Endothelial cell of umbilical vein (primary cell): Measurements from ENCODE around the gene VIPAS39. TPM values are rescaled to one million over a fixed set of nuclear protein-coding genes. Genes with fewer than 3 reads are reported as not detected.

Experiments used
- BruUV-seq: library from RNA; stranded (reverse); fragments of 400-500 nt; replicated peaks from 2 replicates; lab custom pipeline; 2021; lab: Mats Ljungman, UMichigan
- CTCF ChIA-PET: fragments of 300-600, 350-600 bp; sonication (Branson Sonifier 250); formaldehyde crosslinking; loops from one replicate; lab custom pipeline; 2021; ENCODE audit warnings: antibody characterized with exemption, inconsistent platforms; lab: Charles Lee
- POLR2A ChIA-PET: fragments of 300-600, 350-600 bp; sonication (Branson Sonifier 250); formaldehyde crosslinking; loops from one replicate; lab custom pipeline; 2021; ENCODE audit warnings: antibody characterized with exemption, inconsistent platforms; lab: Charles Lee
- DNase-seq: peaks from one replicate; pipeline ENCODE4 v3.0.0-alpha.2; 2011; ENCODE audit warnings: low read depth, low spot score
- FAIRE-seq: peaks from 2 replicates; lab custom pipeline; 2011; peaks lifted over from hg19 to GRCh38; lab: Jason Lieb, UNC
- H2AFZ ChIP-seq: 2 replicates; pipeline ENCODE4 v1.6.0; 2012; ENCODE audit warnings: low read depth, low read length, control low read depth, inconsistent platforms
- H3K27ac ChIP-seq: 2 replicates; pipeline ENCODE4 v1.5.1; 2011; ENCODE audit warnings: low read depth, mild to moderate bottlenecking, control low read depth, low read length, moderate library complexity; ENCODE audit not compliant: insufficient read depth
- H3K27me3 ChIP-seq, 2 experiments: 2 replicates each; pipeline versions ENCODE4 v1.6.0 to v1.6.1; 2011; ENCODE audit warnings: low read length in 2 of 2, mixed read lengths in 1 of 2; ENCODE audit not compliant: control insufficient read depth in 2 of 2, insufficient read depth in 2 of 2
- H3K36me3 ChIP-seq, 2 experiments: 2 replicates in 1 of 2; 3 replicates in 1 of 2; pipeline ENCODE4 v1.5.1; 2011; ENCODE audit warnings: low read length in 2 of 2, mild to moderate bottlenecking in 1 of 2, moderate library complexity in 1 of 2; ENCODE audit not compliant: control insufficient read depth in 2 of 2, insufficient read depth in 2 of 2; ENCODE audit errors: extremely low read depth in 1 of 2
- H3K4me1 ChIP-seq: 3 replicates; pipeline ENCODE4 v1.5.1; 2011; ENCODE audit warnings: mild to moderate bottlenecking, low read length; ENCODE audit not compliant: control insufficient read depth, insufficient read depth; ENCODE audit errors: extremely low read depth
- H3K4me2 ChIP-seq: 2 replicates; pipeline ENCODE4 v1.6.1; 2011; ENCODE audit warnings: low read length, control low read depth, mixed read lengths; ENCODE audit not compliant: insufficient read depth
- H3K4me3 ChIP-seq, 3 experiments: fragments of 200-600 bp in 1 of 3; sonication (generic), shearing (Covaris generic) in 1 of 3; replicated peaks in 1 of 3; 2 replicates each; pipeline ENCODE4 v1.5.1; 2011 to 2016; ENCODE audit warnings: control low read depth in 3 of 3, low read length in 3 of 3, mild to moderate bottlenecking in 2 of 3, inconsistent platforms in 1 of 3, low read depth in 1 of 3, moderate library complexity in 1 of 3; ENCODE audit not compliant: insufficient read depth in 1 of 3
- H3K79me2 ChIP-seq: 2 replicates; pipeline ENCODE4 v1.6.0; 2012; ENCODE audit warnings: low read length, inconsistent platforms; ENCODE audit not compliant: control insufficient read depth, insufficient read depth
- H3K9ac ChIP-seq: replicated peaks from 2 replicates; pipeline ENCODE3; 2011; ENCODE audit warnings: low read length, control low read depth; ENCODE audit not compliant: insufficient read depth; ENCODE audit errors: extremely low read depth
- H3K9me1 ChIP-seq: replicated peaks from 3 replicates; pipeline ENCODE4 v1.6.0; 2011; ENCODE audit warnings: mild to moderate bottlenecking, low read length; ENCODE audit not compliant: control insufficient read depth, insufficient read depth; ENCODE audit errors: extremely low read depth
- H3K9me3 ChIP-seq: replicated peaks from 2 replicates; pipeline ENCODE4 v1.5.1; 2012; ENCODE audit warnings: low read length, inconsistent platforms; ENCODE audit not compliant: control insufficient read depth, insufficient read depth
- H4K20me1 ChIP-seq: replicated peaks from 2 replicates; pipeline ENCODE3; 2011; ENCODE audit warnings: mild to moderate bottlenecking, low read length; ENCODE audit not compliant: control insufficient read depth, insufficient read depth; ENCODE audit errors: extremely low read depth
- CTCF ChIP-seq, 2 donors: IDR thresholded peaks; 1 replicate in 1 of 2; 2 replicates in 1 of 2; pipeline ENCODE4 v1.5.1; 2011; ENCODE audit warnings: low read length in 2 of 2, mild to moderate bottlenecking in 2 of 2, moderate library complexity in 2 of 2, control low read depth in 1 of 2, inconsistent platforms in 1 of 2, low read depth in 1 of 2; ENCODE audit not compliant: insufficient read depth in 1 of 2; ENCODE audit errors: extremely low read depth in 1 of 2
- EZH2 ChIP-seq: IDR thresholded peaks from 2 replicates; pipeline ENCODE4 v1.6.1; 2012; ENCODE audit warnings: borderline replicate concordance, low read depth, mild to moderate bottlenecking, moderate library complexity, low read length, inconsistent platforms; ENCODE audit not compliant: severe bottlenecking
- FOS ChIP-seq: IDR thresholded peaks from 2 replicates; pipeline ENCODE4 v1.6.1; 2011; ENCODE audit warnings: mild to moderate bottlenecking, low read length, moderate library complexity, borderline replicate concordance; ENCODE audit not compliant: insufficient read depth
- JUN ChIP-seq: IDR thresholded peaks from 2 replicates; pipeline ENCODE4 v1.6.1; 2011; ENCODE audit warnings: borderline replicate concordance, low read depth; ENCODE audit not compliant: insufficient read length, insufficient read depth
- MAX ChIP-seq: IDR thresholded peaks from 2 replicates; pipeline ENCODE4 v1.6.1; 2011; ENCODE audit not compliant: insufficient read depth, insufficient read length
- POLR2A ChIP-seq: IDR thresholded peaks from 2 replicates; pipeline ENCODE4 v1.6.1; 2012; ENCODE audit warnings: low read depth, mild to moderate bottlenecking, control low read depth, low read length
- dilution Hi-C: fragments of 300-500 bp; cut with MboI; formaldehyde crosslinking; loops from one replicate; pipeline ENCODE4 v1.15.0; 2019; ENCODE audit warnings: low sequenced_read_pairs; ENCODE audit not compliant: extremely low pct_ligation_motif_present
- intact Hi-C: fragments of 100-400 bp; cut with micrococcal nuclease; formaldehyde crosslinking; loops from one replicate; pipeline ENCODE4 v1.10.0; 2022
- polyA plus RNA-seq, 4 experiments: library from polyadenylated mRNA; depleted of rRNA in 3 of 4; stranded (reverse) in 3 of 4; unstranded in 1 of 4; fragments of >200 nt; gene quantifications; 2 replicates each; pipeline versions ENCODE4 v1.2.1 to v1.2.3, GENCODE V29; 2011 to 2012; ENCODE audit warnings: missing spikeins in 1 of 4
- total RNA-seq: library from RNA; stranded (reverse); gene quantifications from 2 replicates; pipeline ENCODE4 v1.2.3, GENCODE V29; 2021

The VIPAS39 gene
- total and polyA plus RNA-seq, 2 donors (not counting 3 experiments of a cell fraction or from before 2014, with no cell fraction given), result 24.2 to 28.2 TPM

GRCh38 chr14:77438596-77438995, 18.8 kb downstream of the VIPAS39 start:
- intact Hi-C loops (no loop called here), dilution Hi-C loops (no loop called here)
- ChIA-PET POLR2A (interaction anchor here (0.7 kb wide), 1 partner anchor 13 kb away, joined by 4 read pairs; no protein-coding TSS in a partner anchor), CTCF (interaction anchor here (1.5 to 1.9 kb wide), 2 partner anchors 10 to 20 kb away, joined by 3 to 4 read pairs; no protein-coding TSS in a partner anchor)
- H3K4me2 ChIP-seq, result no peak overlapping the region
- H3K9me1 ChIP-seq, result no peaks in the 10 kb centered on the region
- H3K9ac ChIP-seq, result no peak overlapping the region
- no peak overlapping the region for H3K4me3 ChIP-seq
- no peaks in the 10 kb centered on the region for H3K9me3 ChIP-seq
- TF ChIP-seq MAX (no peak), EZH2 (no peak), CTCF (IDR thresholded peaks at IDR 0.05; ENCODE audit: extremely low read depth in 1 of 2, insufficient read depth in 1 of 2, low read depth in 1 of 2, low read length in 2 of 2) (no peak), POLR2A (no peak), JUN (no peak)
- DNase-seq (no peak), FAIRE-seq (no peak)
- H3K36me3 ChIP-seq, result peaks cover 17 to 28% of the 10 kb centered on the region in 2 experiments
- H3K27me3 ChIP-seq, result no peaks in the 10 kb centered on the region
- BruUV-seq, result no TSS peak
- no peaks in the 10 kb centered on the region for H4K20me1 ChIP-seq
- H2AFZ ChIP-seq, result no peak overlapping the region
- H3K79me2 ChIP-seq, result no peaks in the 10 kb centered on the region
- no peaks in the 10 kb centered on the region for H3K4me1 ChIP-seq
- no peak overlapping the region for H3K27ac ChIP-seq

GRCh38 chr14:77436042-77436441, 21.4 kb downstream of the VIPAS39 start:
- intact Hi-C loops, result no loop called here
- no peaks in the 10 kb centered on the region for H3K79me2 ChIP-seq
- dilution Hi-C loops, result no loop called here
- TF ChIP-seq FOS (peak; percentile 35), MAX (no peak)
- DNase-seq, result no peak
- no peak overlapping the region for H3K4me2 ChIP-seq
- no TSS peak for BruUV-seq
- H4K20me1 ChIP-seq, result no peaks in the 10 kb centered on the region
- no peak overlapping the region for H3K9ac ChIP-seq
- no peak overlapping the region for H3K27ac ChIP-seq
- no peak overlapping the region for H2AFZ ChIP-seq
- no peaks in the 10 kb centered on the region for H3K4me1 ChIP-seq
- H3K9me3 ChIP-seq, result no peaks in the 10 kb centered on the region
- peak; percentile 4 for FAIRE-seq
- ChIA-PET POLR2A (no interaction called here), CTCF (no interaction called here)
- no peaks in the 10 kb centered on the region for H3K9me1 ChIP-seq
- H3K4me3 ChIP-seq, result no peak overlapping the region
- H3K27me3 ChIP-seq, result no peaks in the 10 kb centered on the region
- H3K36me3 ChIP-seq, result peaks cover 8 to 10% of the 10 kb centered on the region in 2 experiments
